Effector CD8-positive, alpha-beta T cell (primary cell): Measurements from ENCODE around the gene LIMA1.
"Not testable (repeated sequence)": the region's sequence is repeated elsewhere in the genome, so short reads cannot be mapped to it uniquely, and the experiment has no call there.

Experiments
- DNase-seq: peaks from one replicate; lab custom pipeline; 2025; lab: John Stamatoyannopoulos, UW
- total RNA-seq, 4 experiments: gene quantifications; one replicate each; lab custom pipeline; 2026; lab: John Stamatoyannopoulos, UW

LIMA1 gene
- total RNA-seq, result 30.9 to 75.0 (median 45.8) reads per million in 4 experiments

- peak; percentile 86 for DNase-seq
Observed at GRCh38 chr12:50283229-50283923, at the start of gene LIMA1. Gene LIMA1 (minus strand): TSS chr12:50283520. CDS start chr12:50248751, 34,769 bp downstream.

- no peak for DNase-seq
Observed at GRCh38 chr12:50331745-50332144, 48.4 kb upstream of the LIMA1 start.

GRCh38 chr12:50328664-50329063 is 45.3 kb upstream of the LIMA1 start:
- not testable (repeated sequence) for DNase-seq

GRCh38 chr12:50326590-50327284 is 43.4 kb upstream of the LIMA1 start:
- DNase-seq, result no peak

GRCh38 chr12:50325890-50326391 is 42.6 kb upstream of the LIMA1 start:
- no peak for DNase-seq

- not testable (repeated sequence) for DNase-seq
Observed at GRCh38 chr12:50324770-50325169, 41.5 kb upstream of the LIMA1 start.

GRCh38 chr12:50324077-50324476 is 40.8 kb upstream of the LIMA1 start:
- not testable (repeated sequence) for DNase-seq

- no peak for DNase-seq
Observed at GRCh38 chr12:50322206-50322605, 38.9 kb upstream of the LIMA1 start.

- no peak for DNase-seq
Observed at GRCh38 chr12:50317203-50317602, 33.9 kb upstream of the LIMA1 start.

- no peak for DNase-seq
Observed at GRCh38 chr12:50315803-50316202, 32.5 kb upstream of the LIMA1 start.

GRCh38 chr12:50314636-50315312 is 31.5 kb upstream of the LIMA1 start:
- DNase-seq, result no peak

GRCh38 chr12:50313971-50314370 is 30.7 kb upstream of the LIMA1 start:
- DNase-seq, result not testable (repeated sequence)

GRCh38 chr12:50313256-50313931 is 30.1 kb upstream of the LIMA1 start:
- DNase-seq, result no peak

- DNase-seq, result not testable (repeated sequence)
Observed at GRCh38 chr12:50311858-50312609, 28.7 kb upstream of the LIMA1 start.

- no peak for DNase-seq
Observed at GRCh38 chr12:50309950-50310349, 26.6 kb upstream of the LIMA1 start.

- no peak for DNase-seq
Observed at GRCh38 chr12:50302686-50303085, 19.4 kb upstream of the LIMA1 start.

GRCh38 chr12:50297996-50298395 is 14.7 kb upstream of the LIMA1 start:
- DNase-seq, result no peak

GRCh38 chr12:50297027-50297426 is 13.7 kb upstream of the LIMA1 start:
- DNase-seq, result no peak

- no peak for DNase-seq
Observed at GRCh38 chr12:50296554-50296953, 13.2 kb upstream of the LIMA1 start.

GRCh38 chr12:50291377-50291776 is 8.1 kb upstream of the LIMA1 start:
- no peak for DNase-seq

GRCh38 chr12:50290692-50291091 is 7.4 kb upstream of the LIMA1 start:
- DNase-seq, result not testable (repeated sequence)
